Activated naive CD8-positive, alpha-beta T cell treated with anti-CD3 and anti-CD28 coated beads, Interleukin-2, amount 50 U/mL, for 24 hours (primary cell): Measurements from ENCODE around the gene KLRF1.
A peak's percentile ranks its signal among the peaks of the same experiment; 100 is the strongest.

Source experiments
- ATAC-seq: fragments of 150-1000 bp; cut with Tn5 transposase; one replicate; pipeline ENCODE4 v1.10.0; 2021
- DNase-seq: peaks from one replicate; pipeline ENCODE4 v3.0.0; 2021
- H3K27ac Mint-ChIP-seq: one replicate; pipeline ENCODE4 v1.8.0; 2021; ENCODE audit warnings: mild to moderate bottlenecking, mixed read lengths
- H3K27me3 Mint-ChIP-seq: one replicate; pipeline ENCODE4 v1.8.0; 2021; ENCODE audit warnings: mixed read lengths
- H3K36me3 Mint-ChIP-seq: one replicate; pipeline ENCODE4 v1.8.0; 2021; ENCODE audit warnings: low read depth, mixed read lengths
- H3K4me1 Mint-ChIP-seq: one replicate; pipeline ENCODE4 v1.8.0; 2021; ENCODE audit warnings: mixed read lengths
- H3K4me3 Mint-ChIP-seq: one replicate; pipeline ENCODE4 v1.8.0; 2021; ENCODE audit warnings: mild to moderate bottlenecking, moderate library complexity, mixed read lengths
- H3K9me3 Mint-ChIP-seq: one replicate; pipeline ENCODE4 v1.8.0; 2021; ENCODE audit warnings: mixed read lengths

KLRF1 gene

GRCh38 chr12:9831720-9832119 is 4.4 kb downstream of the KLRF1 start:
- H3K27ac Mint-ChIP-seq: no peak overlapping the region
- no peak for DNase-seq
- ATAC-seq: no peak

GRCh38 chr12:9843407-9843806 is 16.1 kb downstream of the KLRF1 start:
- peaks cover 24% of the 10 kb centered on the region for H3K9me3 Mint-ChIP-seq
- H3K36me3 Mint-ChIP-seq: peaks cover 6% of the 10 kb centered on the region
- H3K27ac Mint-ChIP-seq: no peak overlapping the region
- H3K27me3 Mint-ChIP-seq: no peaks in the 10 kb centered on the region
- DNase-seq: no peak
- no peak overlapping the region for H3K4me3 Mint-ChIP-seq
- no peaks in the 10 kb centered on the region for H3K4me1 Mint-ChIP-seq
- ATAC-seq: no peak

More at GRCh38 chr12:9831720-9832119, 4.4 kb downstream of the KLRF1 start:
- no peaks in the 10 kb centered on the region for H3K36me3 Mint-ChIP-seq
- no peaks in the 10 kb centered on the region for H3K4me1 Mint-ChIP-seq
- H3K4me3 Mint-ChIP-seq: no peak overlapping the region
- no peaks in the 10 kb centered on the region for H3K27me3 Mint-ChIP-seq
- H3K9me3 Mint-ChIP-seq: no peaks in the 10 kb centered on the region

GRCh38 chr12:9848899-9849298 is 21.6 kb downstream of the KLRF1 start:
- H3K4me1 Mint-ChIP-seq: peaks cover 23% of the 10 kb centered on the region

DNA sequence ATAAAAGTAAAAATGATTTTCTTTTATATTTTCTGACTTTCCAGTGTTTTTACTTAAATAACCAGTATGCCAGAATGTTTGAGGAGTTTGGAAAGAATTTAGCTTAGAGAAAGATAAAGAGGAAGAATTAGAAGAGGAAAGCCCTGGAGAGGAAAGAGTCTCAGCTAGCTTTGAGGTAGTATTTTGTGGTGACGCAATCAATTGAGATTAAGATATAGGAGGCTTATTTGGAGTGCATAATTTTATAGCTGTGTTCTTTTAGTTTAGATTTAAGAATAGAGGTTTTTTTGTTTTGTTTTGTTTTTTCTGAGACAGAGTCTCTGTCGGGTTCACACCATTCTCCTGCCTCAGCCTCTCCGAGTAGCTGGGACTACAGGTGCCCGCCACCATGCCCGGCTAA is 23.8 kb downstream of the KLRF1 start:
- Mint-ChIP-seq H3K27ac (no peak overlapping the region), H3K36me3 (peaks cover 37% of the 10 kb centered on the region), H3K9me3 (peaks cover 14% of the 10 kb centered on the region), H3K4me3 (no peak overlapping the region), H3K4me1 (peaks cover 30% of the 10 kb centered on the region), H3K27me3 (no peaks in the 10 kb centered on the region)
- no peak for ATAC-seq
- DNase-seq: no peak

More at GRCh38 chr12:9848899-9849298, 21.6 kb downstream of the KLRF1 start:
- Mint-ChIP-seq H3K27ac (no peak overlapping the region), H3K27me3 (no peaks in the 10 kb centered on the region), H3K9me3 (peaks cover 24% of the 10 kb centered on the region), H3K4me3 (no peak overlapping the region), H3K36me3 (peaks cover 29% of the 10 kb centered on the region)
- DNase-seq (no peak), ATAC-seq (no peak)

DNA sequence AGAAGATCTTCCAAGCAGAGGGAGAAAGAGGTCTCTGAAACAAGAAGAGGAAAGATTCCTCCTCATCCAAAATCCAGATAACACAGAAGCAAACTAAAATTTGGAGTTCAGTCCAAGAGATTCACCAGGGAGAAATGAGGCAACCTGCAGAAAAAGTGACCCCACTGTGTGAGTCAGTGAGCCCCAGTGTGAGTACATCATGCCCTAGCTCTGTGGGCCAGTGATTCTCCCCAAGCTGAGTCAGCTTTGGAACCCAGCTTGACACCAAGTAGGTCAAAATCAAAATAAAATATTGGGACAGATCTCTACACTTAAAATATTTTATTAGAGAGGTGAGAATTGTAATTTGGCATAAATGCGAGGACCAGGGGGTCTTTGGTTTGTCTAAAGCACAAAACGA is 24.6 kb downstream of the KLRF1 start:
- Mint-ChIP-seq H3K27ac (no peak overlapping the region), H3K27me3 (no peaks in the 10 kb centered on the region), H3K36me3 (peaks cover 37% of the 10 kb centered on the region), H3K4me1 (peaks cover 38% of the 10 kb centered on the region), H3K4me3 (no peak overlapping the region), H3K9me3 (peaks cover 8% of the 10 kb centered on the region)
- DNase-seq: no peak
- ATAC-seq: no peak

DNA sequence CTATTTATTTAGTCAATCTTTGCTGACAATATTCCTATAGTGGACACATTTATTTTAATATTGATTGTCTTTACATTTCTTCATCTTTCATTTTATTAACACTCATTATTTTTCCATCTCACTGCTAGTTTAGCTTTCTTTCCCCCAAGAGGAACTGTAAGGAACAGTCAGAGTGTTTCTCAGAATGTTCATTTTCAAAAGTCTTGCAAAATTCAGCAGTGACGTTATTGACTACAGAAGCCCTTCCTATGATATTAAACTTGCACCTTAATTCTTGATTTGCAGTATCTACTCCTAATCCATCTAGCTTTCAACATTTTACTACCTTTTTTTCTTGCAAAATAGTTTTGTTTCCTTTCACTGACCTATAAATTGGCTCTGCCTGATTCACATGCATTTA is 28.9 kb downstream of the KLRF1 start:
- Mint-ChIP-seq H3K9me3 (no peaks in the 10 kb centered on the region), H3K4me1 (peaks cover 60% of the 10 kb centered on the region), H3K27ac (no peak overlapping the region), H3K36me3 (peaks cover 33% of the 10 kb centered on the region), H3K27me3 (no peaks in the 10 kb centered on the region), H3K4me3 (no peak overlapping the region)
- no peak for ATAC-seq
- DNase-seq: no peak

GRCh38 chr12:9856894-9857293 is 29.6 kb downstream of the KLRF1 start:
- Mint-ChIP-seq H3K27ac (no peak overlapping the region), H3K4me1 (peaks cover 58% of the 10 kb centered on the region), H3K4me3 (no peak overlapping the region), H3K9me3 (no peaks in the 10 kb centered on the region), H3K27me3 (no peaks in the 10 kb centered on the region), H3K36me3 (peaks cover 31% of the 10 kb centered on the region)
- ATAC-seq (no peak), DNase-seq (no peak)

- Mint-ChIP-seq H3K36me3 (peaks cover 27% of the 10 kb centered on the region), H3K4me1 (peaks cover 58% of the 10 kb centered on the region), H3K4me3 (no peak overlapping the region), H3K9me3 (no peaks in the 10 kb centered on the region), H3K27ac (no peak overlapping the region), H3K27me3 (no peaks in the 10 kb centered on the region)
- DNase-seq (no peak), ATAC-seq (no peak)
Observed at GRCh38 chr12:9858135-9858534, 30.9 kb downstream of the KLRF1 start.

- H3K27ac Mint-ChIP-seq: peak overlapping the region; percentile 94
- no peaks in the 10 kb centered on the region for H3K27me3 Mint-ChIP-seq
- H3K36me3 Mint-ChIP-seq: peaks cover 14% of the 10 kb centered on the region
- H3K4me1 Mint-ChIP-seq: peaks cover 49% of the 10 kb centered on the region
- ATAC-seq (peak; percentile 74), DNase-seq (no peak)
- H3K4me3 Mint-ChIP-seq: peak overlapping the region; percentile 88
- no peaks in the 10 kb centered on the region for H3K9me3 Mint-ChIP-seq
Observed at GRCh38 chr12:9864913-9865675, 37.8 kb downstream of the KLRF1 start.

DNA sequence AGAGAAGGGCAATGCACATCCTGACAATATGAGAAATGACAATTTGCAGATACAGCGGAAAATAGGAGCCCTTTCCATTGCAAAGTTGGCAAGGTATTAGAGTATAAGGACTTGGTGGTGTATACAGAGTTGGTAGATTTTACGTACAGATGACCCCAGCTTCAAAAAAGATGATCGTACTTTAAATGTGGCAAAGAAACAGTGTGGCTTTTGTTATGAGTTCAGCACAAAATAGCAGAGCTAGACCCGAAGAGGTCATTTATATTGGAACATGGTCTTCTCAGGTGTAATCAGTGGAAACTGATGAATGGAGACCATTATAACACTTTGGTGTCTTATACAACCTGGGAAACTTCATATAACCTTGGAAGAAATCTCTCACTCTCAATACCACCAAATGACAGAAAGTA is 39.6 kb downstream of the KLRF1 start:
- H3K4me3 Mint-ChIP-seq: peak overlapping the region; percentile 88
- no peaks in the 10 kb centered on the region for H3K27me3 Mint-ChIP-seq
- peaks cover 14% of the 10 kb centered on the region for H3K36me3 Mint-ChIP-seq
- no peak for DNase-seq
- H3K9me3 Mint-ChIP-seq: no peaks in the 10 kb centered on the region
- ATAC-seq: no peak
- H3K27ac Mint-ChIP-seq: peak overlapping the region; percentile 91
- H3K4me1 Mint-ChIP-seq: peaks cover 50% of the 10 kb centered on the region

- no peak for DNase-seq
- Mint-ChIP-seq H3K4me3 (peak overlapping the region; percentile 88), H3K9me3 (no peaks in the 10 kb centered on the region), H3K27me3 (no peaks in the 10 kb centered on the region), H3K4me1 (peaks cover 50% of the 10 kb centered on the region), H3K27ac (peak overlapping the region; percentile 91), H3K36me3 (peaks cover 13% of the 10 kb centered on the region)
- no peak for ATAC-seq
Observed at GRCh38 chr12:9867531-9867930, 40.2 kb downstream of the KLRF1 start.

- Mint-ChIP-seq H3K4me3 (peak overlapping the region; percentile 88), H3K9me3 (no peaks in the 10 kb centered on the region), H3K27me3 (no peaks in the 10 kb centered on the region), H3K36me3 (peaks cover 6% of the 10 kb centered on the region), H3K4me1 (peaks cover 45% of the 10 kb centered on the region), H3K27ac (peak overlapping the region; percentile 95)
- DNase-seq: no peak
- ATAC-seq: no peak
Observed at GRCh38 chr12:9868311-9868801, 41.1 kb downstream of the KLRF1 start.

GRCh38 chr12:9868951-9869306 is 41.6 kb downstream of the KLRF1 start:
- ATAC-seq (no peak), DNase-seq (no peak)
- no peaks in the 10 kb centered on the region for H3K27me3 Mint-ChIP-seq
- no peaks in the 10 kb centered on the region for H3K9me3 Mint-ChIP-seq
- H3K4me1 Mint-ChIP-seq: peaks cover 39% of the 10 kb centered on the region
- peaks cover 4% of the 10 kb centered on the region for H3K36me3 Mint-ChIP-seq
- peak overlapping the region; percentile 88 for H3K4me3 Mint-ChIP-seq
- H3K27ac Mint-ChIP-seq: peak overlapping the region; percentile 95

DNA sequence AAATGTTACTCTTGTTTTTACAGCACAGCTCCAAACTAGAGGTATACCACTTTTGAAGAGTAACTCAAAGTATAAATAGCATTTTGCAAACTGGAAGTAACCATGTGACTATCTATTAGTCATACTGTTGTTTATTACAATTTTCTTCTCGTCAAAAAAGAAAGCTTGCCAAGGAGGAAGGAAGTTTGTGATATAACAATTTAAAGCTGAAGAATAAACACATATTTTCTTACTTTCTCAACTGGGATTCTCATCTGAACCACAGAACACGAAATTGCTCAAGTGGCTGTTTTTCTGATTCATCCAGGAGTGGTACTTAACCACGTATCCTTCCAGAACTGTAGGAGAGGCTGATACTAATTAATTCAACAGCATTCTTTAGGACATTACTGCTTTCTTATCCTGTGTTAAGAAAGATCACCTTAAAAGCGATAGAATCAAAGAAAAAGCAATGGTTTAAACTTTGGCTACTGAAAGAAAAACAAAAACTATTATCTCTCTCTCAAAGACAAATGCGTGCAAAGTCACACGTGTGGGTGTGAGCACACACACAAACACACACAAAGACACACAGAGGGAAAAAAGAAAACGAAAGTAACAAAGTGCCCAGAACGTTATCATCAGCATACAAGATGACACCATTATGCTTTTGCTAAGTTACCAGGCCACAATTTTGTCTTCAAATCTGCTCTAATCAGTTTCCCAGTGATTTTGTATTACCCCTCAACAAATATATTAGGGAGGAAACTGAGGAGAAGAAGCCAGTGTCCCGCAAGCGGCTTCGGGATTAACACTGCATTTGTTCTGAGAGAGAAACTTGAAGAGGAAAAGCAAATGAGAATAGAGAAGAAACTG is 42.3 kb downstream of the KLRF1 start, which contains the start of gene CLEC2B:
CLEC2B (minus strand) TSS at position 48 of the 855 bp plus-strand sequence.
- peaks cover 34% of the 10 kb centered on the region for H3K4me1 Mint-ChIP-seq
- H3K36me3 Mint-ChIP-seq: no peaks in the 10 kb centered on the region
- H3K9me3 Mint-ChIP-seq: no peaks in the 10 kb centered on the region
- peak within 1 kb of the TSS; percentile 95 for H3K27ac Mint-ChIP-seq
- DNase-seq (no peak), ATAC-seq (peak; percentile 42)
- no peaks in the 10 kb centered on the region for H3K27me3 Mint-ChIP-seq
- H3K4me3 Mint-ChIP-seq: peak within 1 kb of the TSS; percentile 88
